HG03095 (cell line): ENCODE results near the gene BIRC6.
"Not testable (repeated sequence)": the region's sequence is repeated elsewhere in the genome, so short reads cannot be mapped to it uniquely, and the experiment has no call there.

ENCODE experiments used
- ATAC-seq: cut with Tn5 transposase; IDR thresholded peaks from one replicate; pipeline ENCODE4 v1.9.1; 2021; ENCODE audit warnings: moderate library complexity; ENCODE audit not compliant: unreplicated experiment

The BIRC6 gene

DNA sequence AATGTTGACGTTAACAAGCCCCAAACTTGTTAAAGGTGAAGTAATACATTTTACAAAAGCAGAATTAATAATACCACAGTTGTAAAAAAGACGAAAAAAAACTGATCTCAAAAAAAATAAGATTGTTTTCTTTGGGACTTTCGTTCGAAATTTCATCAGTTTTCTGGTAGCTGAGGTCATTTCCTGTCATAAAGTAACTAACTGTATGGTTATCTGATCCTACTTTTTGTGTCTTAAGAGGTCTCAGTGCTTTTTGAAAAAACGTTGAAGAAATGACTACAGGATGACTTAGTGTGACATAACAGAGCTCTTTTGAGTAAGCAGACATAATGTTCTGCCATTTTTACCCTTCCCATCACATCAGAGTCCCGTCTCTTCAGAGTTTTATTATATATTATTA lies 79.3 kb downstream of the BIRC6 start:
- ATAC-seq = no peak

DNA sequence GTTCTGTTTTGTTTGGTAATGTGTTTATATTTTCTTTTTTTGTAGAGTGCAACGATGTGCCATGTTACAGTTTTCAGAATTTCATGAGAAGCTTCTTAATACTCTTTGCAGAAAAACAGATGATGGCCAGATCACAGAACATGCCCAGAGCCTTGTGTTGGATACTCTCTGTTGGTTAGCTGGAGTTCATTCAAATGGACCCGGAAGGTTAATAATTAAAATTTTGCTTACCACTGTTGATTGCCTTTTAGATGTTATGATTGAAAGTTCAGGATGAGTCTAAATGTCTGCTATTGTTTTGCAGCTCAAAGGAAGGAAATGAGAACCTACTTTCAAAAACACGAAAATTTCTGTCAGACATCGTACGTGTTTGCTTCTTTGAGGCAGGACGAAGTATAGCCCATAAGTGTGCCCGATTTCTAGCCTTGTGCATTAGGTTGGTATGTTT lies 85.2 kb downstream of the BIRC6 start:
- ATAC-seq = no peak

DNA sequence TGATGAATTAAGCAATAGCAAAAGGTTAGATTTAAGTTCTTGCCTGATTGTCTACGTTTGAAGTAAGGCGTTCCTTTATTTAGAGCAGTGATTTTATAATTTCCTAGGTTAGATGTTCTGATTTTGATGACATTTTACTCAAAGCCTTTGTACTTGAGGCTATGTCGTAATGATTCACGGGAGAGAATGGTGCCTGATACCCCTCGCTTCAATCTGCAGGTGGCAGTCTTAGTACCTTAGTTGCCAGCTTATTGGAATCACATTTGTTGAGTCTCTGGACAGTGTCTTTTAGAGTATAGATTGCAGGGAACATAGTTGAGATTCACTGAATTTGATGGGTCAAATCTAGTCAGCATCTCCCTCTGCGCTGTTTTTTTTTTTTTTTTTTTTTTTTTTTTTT lies 89.5 kb downstream of the BIRC6 start:
- ATAC-seq = no peak

DNA sequence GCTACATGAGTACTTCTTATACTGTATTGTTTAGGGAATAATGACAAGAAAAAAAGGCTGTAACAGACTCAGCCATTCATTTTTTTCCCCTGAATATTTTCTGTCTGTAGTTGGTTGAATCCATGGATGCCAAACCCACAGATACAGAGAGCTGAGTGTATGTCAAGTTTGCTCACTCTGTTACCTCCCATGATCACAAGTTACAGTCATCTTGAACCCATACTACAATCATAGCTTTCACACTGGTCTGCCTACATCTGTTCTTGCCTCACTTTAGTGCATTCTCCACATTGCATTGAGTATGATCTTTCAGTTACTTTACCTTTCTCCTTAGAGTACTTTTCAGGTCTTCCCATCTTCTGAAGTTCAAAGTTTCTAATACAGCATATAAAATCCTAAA lies 94.0 kb downstream of the BIRC6 start:
- no peak for ATAC-seq

- ATAC-seq = no peak
These were observed 95.7 kb downstream of the BIRC6 start for GRCh38 chr2:32452338-32453064.

- ATAC-seq = no peak
These were observed 96.6 kb downstream of the BIRC6 start for GRCh38 chr2:32453242-32454062.

DNA sequence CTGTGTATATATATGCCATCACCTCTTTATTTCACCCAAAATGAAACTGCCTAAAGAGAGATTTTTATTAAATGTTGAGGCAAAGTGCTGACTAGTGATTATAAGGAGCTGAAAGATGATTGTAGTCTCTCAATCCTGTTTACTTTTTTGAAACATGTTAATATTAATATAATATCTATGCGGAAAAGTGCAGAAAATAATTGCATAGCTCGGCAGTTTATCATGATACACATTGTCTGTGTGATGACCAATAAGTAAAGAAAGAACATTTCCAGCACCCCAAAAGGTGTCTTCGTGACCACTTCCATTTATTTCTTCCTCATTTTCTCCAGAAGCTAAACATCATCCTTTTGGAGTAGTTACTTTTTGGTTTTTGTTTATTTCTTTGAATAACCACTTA lies 99.0 kb downstream of the BIRC6 start:
- ATAC-seq = no peak

GRCh38 chr2:32456808-32457207 lies 100.0 kb downstream of the BIRC6 start:
- ATAC-seq = no peak

DNA sequence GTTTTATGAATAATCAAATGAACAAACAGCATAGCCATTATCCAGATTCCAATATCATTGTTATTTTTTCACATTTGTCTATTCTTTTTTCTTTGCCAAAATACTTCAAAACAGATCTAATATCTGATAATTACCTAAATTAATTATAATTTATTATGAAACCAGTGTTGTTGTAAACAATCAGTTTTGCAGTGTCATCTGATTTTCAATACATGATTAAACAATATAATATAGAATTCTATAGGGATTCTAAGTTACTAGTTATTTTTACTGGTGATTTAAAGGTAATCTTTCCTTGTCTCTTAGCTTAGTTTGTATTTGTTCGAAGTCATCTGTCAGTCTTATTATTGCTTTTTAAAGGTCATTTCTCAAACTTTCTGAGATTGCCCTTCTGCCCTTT lies 101.0 kb downstream of the BIRC6 start:
- no peak for ATAC-seq

- ATAC-seq = not testable (repeated sequence)
These were observed 104.0 kb downstream of the BIRC6 start for GRCh38 chr2:32460861-32461260.

- no peak for ATAC-seq
These were observed 106.3 kb downstream of the BIRC6 start for GRCh38 chr2:32463110-32463509.

- ATAC-seq = no peak
These were observed 107.6 kb downstream of the BIRC6 start for GRCh38 chr2:32464431-32464830.

GRCh38 chr2:32472605-32473004 lies 115.8 kb downstream of the BIRC6 start:
- ATAC-seq = no peak

DNA sequence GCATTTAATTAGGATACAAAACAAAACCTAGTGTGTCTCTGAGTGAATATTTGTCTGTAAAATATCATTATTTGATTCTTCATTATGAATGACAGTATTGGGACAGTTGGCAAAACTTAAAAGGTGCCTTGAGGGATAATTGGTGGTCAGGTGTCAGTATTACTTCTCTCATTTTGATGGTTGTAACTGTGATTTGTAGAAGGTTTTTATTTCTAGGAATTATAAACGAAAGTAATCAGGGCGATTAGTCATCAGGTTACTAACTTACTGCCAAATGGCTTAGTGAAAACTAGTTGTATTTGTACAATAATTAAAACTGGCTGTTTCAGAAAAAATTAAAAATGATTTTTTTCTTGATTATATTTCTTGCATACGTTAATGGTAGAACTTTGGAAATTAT lies 117.6 kb downstream of the BIRC6 start:
- no peak for ATAC-seq

DNA sequence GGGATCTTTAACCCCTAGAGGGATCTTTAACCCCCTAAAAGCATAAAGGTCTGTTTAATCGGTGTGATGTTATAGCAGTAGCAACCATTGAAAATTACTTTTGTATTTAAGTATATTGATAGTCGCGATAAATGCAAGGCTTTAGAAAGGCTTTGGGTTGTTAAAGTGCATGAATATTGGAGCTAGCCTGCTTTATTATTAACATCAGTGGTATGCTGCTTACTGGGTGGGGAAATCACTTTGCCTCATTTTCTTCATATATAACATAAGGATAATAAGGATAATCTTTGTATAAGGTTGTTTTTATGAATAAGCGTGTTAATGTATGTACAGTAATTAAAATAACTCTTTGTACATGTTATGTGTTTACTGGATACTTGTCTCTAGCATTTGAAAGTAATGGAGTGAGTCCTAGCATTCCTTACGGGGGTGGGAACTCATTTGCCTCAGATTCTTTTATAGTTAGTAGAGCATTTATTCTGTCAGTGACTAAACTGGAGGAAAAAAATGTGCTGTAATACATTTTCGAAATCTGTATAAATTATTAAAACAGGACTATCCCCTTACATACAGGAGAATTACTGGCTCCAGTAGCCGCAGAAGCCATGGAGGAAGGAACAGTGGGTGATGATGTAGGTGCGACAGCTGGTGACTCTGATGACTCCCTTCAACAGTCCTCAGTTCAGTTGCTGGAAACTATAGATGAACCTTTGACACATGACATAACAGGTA lies 122.2 kb downstream of the BIRC6 start:
- no peak for ATAC-seq

DNA sequence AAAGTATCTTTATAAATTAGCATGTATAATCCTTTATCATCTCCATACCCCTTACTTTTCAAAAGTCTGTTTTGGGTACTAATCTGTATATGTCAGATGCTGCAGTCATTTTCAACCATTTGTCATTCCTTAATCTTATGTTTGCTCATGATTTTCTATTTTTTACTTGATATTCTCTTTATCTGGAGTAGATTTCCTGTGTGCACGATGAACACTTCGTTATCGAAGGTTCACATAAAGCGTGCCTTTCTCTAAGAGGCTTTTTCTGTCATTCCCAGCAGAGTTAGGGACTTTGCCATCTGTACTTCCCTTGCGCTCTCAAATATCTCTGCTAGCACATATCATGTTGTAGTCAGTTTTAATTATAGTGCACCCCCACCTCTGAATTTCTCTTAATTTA lies 123.2 kb downstream of the BIRC6 start:
- ATAC-seq = no peak

DNA sequence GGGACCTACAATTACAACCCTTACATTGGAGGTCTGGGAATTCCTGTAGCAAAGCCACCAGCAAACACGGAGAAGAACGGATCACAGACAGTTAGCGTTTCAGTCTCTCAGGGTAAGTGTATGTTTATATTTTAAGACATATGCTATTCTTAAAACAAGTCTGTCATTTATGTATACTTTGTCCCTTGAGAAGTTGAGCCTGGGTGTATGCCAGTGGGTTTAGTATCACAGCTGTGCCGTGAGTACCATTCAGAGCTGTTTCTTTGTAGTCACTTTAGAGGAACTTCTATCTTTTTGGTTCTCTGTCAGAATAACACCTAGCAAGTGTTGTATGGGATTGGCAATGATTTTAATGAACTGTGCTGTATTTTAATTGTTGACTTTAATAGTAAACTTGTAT lies 125.6 kb downstream of the BIRC6 start:
- ATAC-seq = no peak

DNA sequence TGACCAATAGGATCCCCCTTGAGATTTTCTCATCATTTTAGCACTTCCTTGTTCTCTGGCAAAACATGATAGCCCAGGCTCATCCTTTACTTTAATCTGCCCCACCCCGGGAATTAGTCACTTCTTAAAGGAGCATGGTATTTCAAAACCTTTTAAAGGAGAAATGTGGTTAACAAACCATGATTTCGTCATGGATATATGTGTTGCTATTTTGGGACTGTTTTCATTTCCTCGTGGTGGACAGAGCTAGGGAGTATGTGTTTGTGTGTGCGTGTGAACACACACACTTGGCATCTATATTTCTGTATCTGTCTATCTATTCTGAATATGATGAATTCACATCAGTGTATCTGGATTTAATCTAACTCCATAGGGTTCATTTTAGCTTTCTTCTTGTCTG lies 128.1 kb downstream of the BIRC6 start:
- no peak for ATAC-seq

- no peak for ATAC-seq
These were observed 128.6 kb downstream of the BIRC6 start for GRCh38 chr2:32485399-32485798.

DNA sequence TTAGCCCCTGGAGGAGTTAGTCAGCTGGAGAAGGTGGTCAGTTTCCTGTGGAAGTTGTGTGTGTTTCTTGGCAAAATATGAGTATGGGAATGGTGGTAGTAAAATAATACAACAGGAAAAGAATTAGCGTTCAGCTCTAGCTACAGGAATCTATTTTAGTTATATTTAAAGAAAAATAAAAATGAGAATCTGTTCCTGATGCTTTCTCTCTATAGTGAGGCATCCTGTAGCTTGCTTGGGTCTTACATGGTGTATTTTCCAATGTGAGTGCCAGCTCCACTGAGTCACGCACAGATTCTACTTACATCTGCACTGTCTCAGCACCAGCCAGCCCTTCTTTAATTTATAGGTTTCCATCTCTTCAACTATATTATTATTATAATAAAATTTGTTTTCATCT lies 132.2 kb downstream of the BIRC6 start:
- ATAC-seq = no peak

DNA sequence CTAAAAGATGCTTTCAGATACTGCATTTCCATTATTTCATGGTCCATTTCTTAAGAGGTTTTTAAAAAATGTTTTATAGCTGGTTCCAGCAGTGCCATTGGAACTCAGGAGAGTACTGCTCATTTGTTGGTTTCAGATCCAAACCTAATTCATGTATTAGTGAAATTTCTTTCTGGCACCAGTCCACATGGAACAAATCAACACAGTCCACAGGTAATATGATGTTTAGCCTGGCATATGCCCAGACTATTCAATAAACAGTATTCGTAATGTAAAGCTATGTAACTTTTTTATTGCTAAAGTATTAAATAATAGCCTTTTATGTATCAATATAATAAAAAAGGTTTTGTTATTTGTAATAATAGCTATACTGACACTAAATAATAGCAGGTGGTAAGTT lies 134.5 kb downstream of the BIRC6 start:
- ATAC-seq = no peak

DNA sequence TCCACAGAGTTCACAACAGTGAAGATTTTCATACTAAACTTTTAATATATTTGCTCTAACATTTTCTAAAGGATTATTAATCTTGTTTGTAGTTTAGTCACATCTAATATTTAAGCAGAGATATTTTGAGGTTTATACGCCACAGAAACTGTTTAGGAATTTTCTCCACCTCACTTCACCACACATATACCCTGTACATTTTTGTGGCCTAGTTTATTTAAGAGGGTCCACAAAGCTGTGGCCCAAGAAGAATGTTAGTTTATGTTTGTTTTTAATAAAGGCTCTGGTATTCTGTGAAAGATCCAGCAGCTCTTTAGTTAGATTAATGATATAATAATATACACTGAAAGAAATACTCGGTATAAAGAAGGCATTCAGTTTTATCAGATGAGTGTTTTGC lies 138.3 kb downstream of the BIRC6 start:
- no peak for ATAC-seq
